Stimulated activated CD8-positive, alpha-beta memory T cell treated with anti-CD3 and anti-CD28 coated beads, Interleukin-12 subunit alpha, Interleukin-12 subunit beta, amount 100 ng/mL, for 24 hours (primary cell): Measurements from ENCODE around the gene SRCIN1.

Source experiments
- DNase-seq: peaks from one replicate; pipeline ENCODE4 v3.0.0-alpha.2; 2020; ENCODE audit errors: extremely low read depth

SRCIN1 gene

GRCh38 chr17:38616361-38616760 lies 10.6 kb upstream of the SRCIN1 start:
- DNase-seq = no peak

- DNase-seq = no peak
Observed at GRCh38 chr17:38613981-38614779, 8.4 kb upstream of the SRCIN1 start.

- no peak for DNase-seq
Observed at GRCh38 chr17:38613525-38613980, 7.8 kb upstream of the SRCIN1 start.

- DNase-seq = no peak
Observed at GRCh38 chr17:38611872-38612376, 6.2 kb upstream of the SRCIN1 start.

GRCh38 chr17:38611070-38611786 lies 5.5 kb upstream of the SRCIN1 start:
- no peak for DNase-seq

GRCh38 chr17:38609280-38610031 lies 3.7 kb upstream of the SRCIN1 start:
- no peak for DNase-seq

GRCh38 chr17:38608648-38609047 lies 2.9 kb upstream of the SRCIN1 start:
- DNase-seq = no peak

GRCh38 chr17:38606646-38607611 lies 1.2 kb upstream of the SRCIN1 start:
- no peak for DNase-seq

GRCh38 chr17:38605411-38605840 lies 326 bp downstream of the SRCIN1 start:
- no peak for DNase-seq

- DNase-seq = no peak
Observed at GRCh38 chr17:38604479-38605403, 1.0 kb downstream of the SRCIN1 start.

GRCh38 chr17:38603786-38604478 lies 1.8 kb downstream of the SRCIN1 start:
- DNase-seq = no peak

GRCh38 chr17:38602956-38603785 lies 2.6 kb downstream of the SRCIN1 start:
- no peak for DNase-seq

GRCh38 chr17:38602453-38602852 lies 3.3 kb downstream of the SRCIN1 start:
- DNase-seq = no peak

- DNase-seq = no peak
Observed at GRCh38 chr17:38601539-38602351, 4.0 kb downstream of the SRCIN1 start.

GRCh38 chr17:38600906-38601305 lies 4.8 kb downstream of the SRCIN1 start:
- DNase-seq = no peak

GRCh38 chr17:38600416-38600815 lies 5.3 kb downstream of the SRCIN1 start:
- no peak for DNase-seq

GRCh38 chr17:38599398-38599856 lies 6.3 kb downstream of the SRCIN1 start:
- no peak for DNase-seq
